ENCODE results near the gene PRDM11.

- no peak for TF ChIP-seq CTCF (IDR thresholded peaks at IDR 0.05 in 4 of 5, conservative IDR thresholded peaks at IDR 0.05 in 1 of 5)
- no peak for TF ChIP-seq POLR2A (IDR thresholded peaks at IDR 0.05)
Observed at GRCh38 chr11:45113807-45114206, 32.6 kb upstream of the PRDM11 start.

Data from gastrocnemius medialis (tissue), 4 donors.